Endodermal cell (in vitro differentiated cells): ENCODE results near the gene ITGA2. TPM values are rescaled to one million over a fixed set of nuclear protein-coding genes. Genes with fewer than 3 reads are reported as not detected.

Experiments used
- DNase-seq: peaks from one replicate; pipeline ENCODE4 v3.0.0-alpha.2; 2017
- H3K27ac ChIP-seq: 2 replicates; pipeline ENCODE4 v1.5.1; 2013; ENCODE audit warnings: mild to moderate bottlenecking, low read depth, low read length, moderate library complexity
- H3K27me3 ChIP-seq: 2 replicates; pipeline ENCODE4 v1.6.1; 2013; ENCODE audit warnings: mild to moderate bottlenecking, low read length, moderate library complexity; ENCODE audit not compliant: insufficient read depth, control insufficient read depth, poor library complexity, severe bottlenecking
- H3K36me3 ChIP-seq: 2 replicates; pipeline ENCODE4 v1.7.0; 2013; ENCODE audit warnings: mild to moderate bottlenecking, low read length, moderate library complexity; ENCODE audit not compliant: control insufficient read depth, insufficient read depth
- H3K4me1 ChIP-seq: one replicate; pipeline ENCODE4 v1.7.0; 2013; ENCODE audit warnings: low read length; ENCODE audit not compliant: control insufficient read depth, insufficient read depth
- H3K4me3 ChIP-seq: 2 replicates; pipeline ENCODE4 v1.5.1; 2013; ENCODE audit warnings: mild to moderate bottlenecking, low read length, moderate library complexity
- H3K9ac ChIP-seq: 2 replicates; pipeline ENCODE4 v1.6.1; 2013; ENCODE audit warnings: mild to moderate bottlenecking, low read length, moderate library complexity; ENCODE audit not compliant: poor library complexity, severe bottlenecking; ENCODE audit errors: extremely low read depth
- H3K9me3 ChIP-seq: 2 replicates; pipeline ENCODE4 v1.6.1; 2013; ENCODE audit warnings: mild to moderate bottlenecking, low read length, moderate library complexity; ENCODE audit not compliant: control insufficient read depth
- H3K27ac Mint-ChIP-seq: 2 replicates; pipeline ENCODE4 v1.8.0; 2020; ENCODE audit warnings: mixed read lengths
- H3K27me3 Mint-ChIP-seq: 2 replicates; pipeline ENCODE4 v1.8.0; 2021; ENCODE audit warnings: mild to moderate bottlenecking, mixed read lengths; ENCODE audit not compliant: insufficient read depth
- H3K36me3 Mint-ChIP-seq: 2 replicates; pipeline ENCODE4 v1.8.0; 2020; ENCODE audit warnings: low read depth, mixed read lengths
- H3K4me1 Mint-ChIP-seq: 2 replicates; pipeline ENCODE4 v1.8.0; 2020; ENCODE audit warnings: mixed read lengths
- H3K4me3 Mint-ChIP-seq: 2 replicates; pipeline ENCODE4 v1.8.0; 2020; ENCODE audit warnings: mild to moderate bottlenecking, moderate library complexity, mixed read lengths
- H3K9me3 Mint-ChIP-seq: 2 replicates; pipeline ENCODE4 v1.8.0; 2020; ENCODE audit warnings: mild to moderate bottlenecking, mixed read lengths
- WGBS, 2 experiments: methylation state at CpG; one replicate each; pipeline versions ENCODE4 v1.1.5 to v1.1.7; 2013; ENCODE audit warnings: missing lambda C conversion rate in 2 of 2, mixed read lengths in 1 of 2; ENCODE audit not compliant: insufficient coverage in 1 of 2, insufficient read length in 1 of 2; 5-methylcytosine and 5-hydroxymethylcytosine counted together
- total RNA-seq, 2 donors: library from RNA; stranded (reverse); fragmentation: NEBNext Ultra II Directional in 1 of 2; extraction: Animal tissue kit (Norgen Biotek cat#: 25700) in 1 of 2; gene quantifications; 2 replicates in 1 of 2; 3 replicates in 1 of 2; pipeline ENCODE4 v1.2.1, GENCODE V29; 2021
- TF ChIP-seq, protein P1 (sequence below): fragments of 200-600 bp; sonication (generic); conservative IDR thresholded peaks from 2 replicates; pipeline ENCODE4 v1.5.0; 2021; ENCODE audit warnings: antibody characterized with exemption, mild to moderate bottlenecking

The ITGA2 gene
- total RNA-seq, 2 donors from 2014 or later: 1.3 to 4.0 TPM

DNA sequence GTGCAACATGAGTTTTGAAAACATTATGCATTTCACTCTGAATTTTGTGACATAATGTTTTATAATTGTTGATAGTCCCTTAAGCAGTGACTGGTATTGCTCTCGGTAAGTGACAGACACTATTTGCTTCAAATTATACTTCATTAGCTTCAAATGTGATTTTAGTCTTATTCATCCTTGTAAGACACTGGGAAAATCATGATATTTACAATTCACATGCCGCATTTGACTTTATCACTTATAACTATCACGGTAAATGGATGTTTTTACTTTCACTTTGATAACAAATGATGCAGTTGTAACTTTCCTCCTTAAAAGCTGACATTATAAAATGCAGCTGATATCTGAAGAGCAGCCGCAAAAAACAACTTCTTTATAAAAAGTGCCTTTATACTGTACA is 44.1 kb upstream of the ITGA2 start:
- no peak overlapping the region for H3K9ac ChIP-seq
- Mint-ChIP-seq H3K27ac (no peak overlapping the region), H3K4me1 (no peaks in the 10 kb centered on the region), H3K36me3 (no peaks in the 10 kb centered on the region), H3K4me3 (no peak overlapping the region), H3K9me3 (no peaks in the 10 kb centered on the region), H3K27me3 (no peaks in the 10 kb centered on the region)
- no peak overlapping the region for H3K4me3 ChIP-seq
- no peak for DNase-seq
- 96 to 100% methylated on average over 1 to 4 of the region's 4 CpGs for WGBS, 2 experiments
- no peaks in the 10 kb centered on the region for H3K4me1 ChIP-seq
- H3K9me3 ChIP-seq: no peaks in the 10 kb centered on the region
- no peak overlapping the region for H3K27ac ChIP-seq
- TF ChIP-seq, protein P1, sequence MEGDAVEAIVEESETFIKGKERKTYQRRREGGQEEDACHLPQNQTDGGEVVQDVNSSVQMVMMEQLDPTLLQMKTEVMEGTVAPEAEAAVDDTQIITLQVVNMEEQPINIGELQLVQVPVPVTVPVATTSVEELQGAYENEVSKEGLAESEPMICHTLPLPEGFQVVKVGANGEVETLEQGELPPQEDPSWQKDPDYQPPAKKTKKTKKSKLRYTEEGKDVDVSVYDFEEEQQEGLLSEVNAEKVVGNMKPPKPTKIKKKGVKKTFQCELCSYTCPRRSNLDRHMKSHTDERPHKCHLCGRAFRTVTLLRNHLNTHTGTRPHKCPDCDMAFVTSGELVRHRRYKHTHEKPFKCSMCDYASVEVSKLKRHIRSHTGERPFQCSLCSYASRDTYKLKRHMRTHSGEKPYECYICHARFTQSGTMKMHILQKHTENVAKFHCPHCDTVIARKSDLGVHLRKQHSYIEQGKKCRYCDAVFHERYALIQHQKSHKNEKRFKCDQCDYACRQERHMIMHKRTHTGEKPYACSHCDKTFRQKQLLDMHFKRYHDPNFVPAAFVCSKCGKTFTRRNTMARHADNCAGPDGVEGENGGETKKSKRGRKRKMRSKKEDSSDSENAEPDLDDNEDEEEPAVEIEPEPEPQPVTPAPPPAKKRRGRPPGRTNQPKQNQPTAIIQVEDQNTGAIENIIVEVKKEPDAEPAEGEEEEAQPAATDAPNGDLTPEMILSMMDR: no peak
- H3K36me3 ChIP-seq: no peaks in the 10 kb centered on the region
- H3K27me3 ChIP-seq: no peaks in the 10 kb centered on the region

DNA sequence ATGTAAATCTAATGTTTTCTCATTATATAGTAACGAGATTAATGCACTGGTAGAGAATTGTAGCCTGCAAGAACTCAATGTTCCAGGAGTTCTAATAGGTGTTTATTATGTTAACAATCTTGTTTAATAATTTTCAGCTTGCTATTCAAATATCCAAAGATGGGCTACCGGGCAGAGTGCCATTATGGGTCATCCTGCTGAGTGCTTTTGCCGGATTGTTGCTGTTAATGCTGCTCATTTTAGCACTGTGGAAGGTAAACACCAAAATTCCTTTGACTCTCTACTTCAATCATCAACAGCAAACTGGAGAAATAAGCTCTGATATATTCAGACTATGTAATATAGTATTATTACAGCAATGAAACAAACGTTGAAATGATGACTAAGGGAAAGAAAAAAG is 41.9 kb upstream of the ITGA2 start:
- Mint-ChIP-seq H3K4me3 (no peak overlapping the region), H3K9me3 (no peaks in the 10 kb centered on the region), H3K27me3 (no peaks in the 10 kb centered on the region), H3K27ac (no peak overlapping the region), H3K4me1 (no peaks in the 10 kb centered on the region), H3K36me3 (no peaks in the 10 kb centered on the region)
- no peaks in the 10 kb centered on the region for H3K36me3 ChIP-seq
- no peak overlapping the region for H3K27ac ChIP-seq
- 96 to 100% methylated on average over 2 to 3 of the region's 4 CpGs for WGBS, 2 experiments
- no peaks in the 10 kb centered on the region for H3K4me1 ChIP-seq
- H3K9ac ChIP-seq: no peak overlapping the region
- no peak overlapping the region for H3K4me3 ChIP-seq
- TF ChIP-seq, protein P1: no peak
- H3K9me3 ChIP-seq: no peaks in the 10 kb centered on the region
- DNase-seq: no peak
- H3K27me3 ChIP-seq: no peaks in the 10 kb centered on the region

DNA sequence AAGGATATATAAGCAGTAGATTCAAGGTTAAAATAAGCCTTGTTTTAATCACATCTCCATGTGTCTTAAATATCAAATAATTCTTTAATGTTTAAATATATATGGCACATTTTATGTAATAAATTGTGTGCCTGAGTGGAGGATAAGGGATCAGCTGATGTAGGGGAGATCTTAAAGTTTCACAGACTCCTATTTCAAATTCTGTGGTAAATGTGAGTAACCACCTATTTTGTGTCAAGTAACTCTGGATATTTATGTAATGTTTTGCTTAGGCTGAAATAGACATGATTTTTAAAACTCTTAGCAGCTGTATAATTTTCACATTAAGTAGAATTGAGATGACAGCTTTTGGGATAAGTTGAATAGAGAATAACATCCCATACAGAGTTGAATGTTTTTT is 41.3 kb upstream of the ITGA2 start:
- H3K4me3 ChIP-seq: no peak overlapping the region
- TF ChIP-seq, protein P1: no peak
- no peak overlapping the region for H3K27ac Mint-ChIP-seq

More for the DNA sequence above, 41.3 kb upstream of the ITGA2 start:
- H3K27ac ChIP-seq: no peak overlapping the region
- H3K9me3 ChIP-seq: no peaks in the 10 kb centered on the region
- H3K4me1 ChIP-seq: no peaks in the 10 kb centered on the region
- H3K4me3 Mint-ChIP-seq: no peak overlapping the region
- H3K27me3 Mint-ChIP-seq: no peaks in the 10 kb centered on the region
- no peaks in the 10 kb centered on the region for H3K9me3 Mint-ChIP-seq
- H3K36me3 Mint-ChIP-seq: no peaks in the 10 kb centered on the region
- no peak overlapping the region for H3K9ac ChIP-seq
- H3K4me1 Mint-ChIP-seq: no peaks in the 10 kb centered on the region
- DNase-seq: no peak
- H3K27me3 ChIP-seq: no peaks in the 10 kb centered on the region
- no peaks in the 10 kb centered on the region for H3K36me3 ChIP-seq
